CD4-positive, alpha-beta T cell treated with Interleukin-1 beta for 1 hour (primary cell): ENCODE results near the gene MAP6.

ENCODE experiments used
- DNase-seq, 2 donors: peaks; one replicate each; pipeline ENCODE4 v3.0.0-alpha.2; 2020 to 2022

The MAP6 gene

DNA sequence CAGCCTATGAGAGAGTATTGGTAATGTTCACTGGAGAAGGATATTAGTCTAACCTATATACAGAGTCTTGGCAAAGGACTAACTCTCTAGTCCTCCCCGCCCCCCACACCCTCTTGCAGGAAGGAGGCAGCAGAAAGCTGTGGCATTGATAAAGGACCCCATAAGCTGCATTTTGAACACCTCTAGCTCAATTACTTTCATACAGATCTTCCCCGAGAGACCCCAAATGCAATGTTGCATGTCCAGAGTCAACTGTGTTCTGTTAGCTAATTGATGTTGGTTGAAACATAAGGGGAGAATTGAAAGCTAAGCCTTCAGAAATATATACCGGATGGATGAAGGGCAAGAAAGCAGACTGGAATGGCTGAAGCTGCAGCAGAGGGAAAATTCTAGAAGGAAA lies 2.8 kb downstream of the MAP6 start:
- DNase-seq: no peak

DNA sequence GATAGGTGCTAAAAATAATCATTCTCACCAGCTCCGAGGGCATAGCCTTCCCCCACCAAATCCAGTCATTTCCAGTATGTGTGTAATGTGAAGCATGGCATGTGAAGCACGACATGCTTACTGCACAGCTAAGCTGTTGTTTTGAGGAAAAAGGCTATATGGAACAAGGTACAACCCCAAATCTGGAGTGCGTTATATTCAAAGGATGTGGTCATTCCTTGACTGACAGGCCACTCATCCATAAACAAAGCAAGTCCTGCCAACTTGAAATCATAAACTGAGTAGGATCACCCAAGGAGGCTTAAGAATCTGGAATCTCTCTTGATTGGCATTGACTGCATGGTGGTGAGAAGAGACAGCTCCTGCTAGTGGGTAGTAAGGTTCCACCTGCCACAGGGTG lies 3.7 kb downstream of the MAP6 start:
- no peak for DNase-seq

DNA sequence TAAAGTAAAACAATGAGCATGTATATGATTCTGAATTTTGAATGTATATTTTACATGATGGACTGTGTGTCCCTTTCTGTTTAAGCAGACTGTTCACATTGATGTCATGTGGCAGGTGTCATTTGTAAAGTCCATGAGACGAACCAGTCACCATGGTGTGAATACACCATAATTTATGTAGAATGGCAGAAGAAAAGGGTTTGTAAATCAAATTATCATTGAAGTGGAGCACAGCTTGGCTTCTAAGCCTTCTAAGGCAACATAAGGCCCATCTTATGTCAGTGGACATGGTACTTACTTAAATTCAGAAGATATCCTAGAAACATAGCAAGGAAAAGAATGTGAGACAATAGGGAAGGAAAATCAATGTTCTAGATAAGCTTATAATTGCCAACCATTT lies 4.4 kb downstream of the MAP6 start:
- DNase-seq: no peak

DNA sequence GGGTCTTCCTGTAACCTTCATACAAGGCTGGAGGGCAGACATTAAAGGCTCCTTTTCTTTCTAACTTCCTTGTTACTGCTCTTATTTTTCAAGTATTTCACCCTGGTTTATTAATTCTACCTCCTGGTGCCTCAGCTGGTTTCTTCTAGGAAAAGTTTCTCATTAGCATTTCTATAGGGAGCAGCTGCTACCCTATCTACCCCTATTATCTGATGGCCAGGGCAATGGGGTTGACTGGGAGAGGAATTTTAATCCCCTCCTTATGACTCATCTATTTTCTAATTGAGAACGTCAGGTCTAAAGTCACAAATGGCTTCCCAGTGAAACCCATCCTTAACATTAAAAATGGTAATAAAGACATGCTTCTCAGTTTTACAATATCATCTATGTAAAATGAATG lies 5.0 kb downstream of the MAP6 start:
- DNase-seq: no peak

DNA sequence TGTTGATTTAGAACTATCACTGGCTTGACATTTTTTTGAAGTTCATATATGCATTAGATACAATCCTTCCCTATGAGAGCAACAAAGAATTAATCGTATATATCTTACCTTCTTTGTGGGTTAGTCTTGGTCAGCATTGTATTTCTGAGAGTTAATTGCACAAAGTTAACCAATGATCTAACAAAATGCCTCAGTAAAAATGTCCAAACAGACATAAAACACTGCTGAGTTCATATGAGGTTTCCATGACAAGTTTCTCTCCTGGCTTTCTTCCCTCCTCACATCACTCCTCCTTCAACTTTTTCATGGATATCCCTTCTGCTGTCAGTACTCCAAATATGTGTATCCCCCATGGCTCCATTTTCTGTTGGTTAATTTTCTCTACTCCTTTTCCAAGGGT lies 9.0 kb downstream of the MAP6 start:
- DNase-seq: no peak

GRCh38 chr11:75656044-75656727 lies 12.7 kb downstream of the MAP6 start:
- DNase-seq: no peak

DNA sequence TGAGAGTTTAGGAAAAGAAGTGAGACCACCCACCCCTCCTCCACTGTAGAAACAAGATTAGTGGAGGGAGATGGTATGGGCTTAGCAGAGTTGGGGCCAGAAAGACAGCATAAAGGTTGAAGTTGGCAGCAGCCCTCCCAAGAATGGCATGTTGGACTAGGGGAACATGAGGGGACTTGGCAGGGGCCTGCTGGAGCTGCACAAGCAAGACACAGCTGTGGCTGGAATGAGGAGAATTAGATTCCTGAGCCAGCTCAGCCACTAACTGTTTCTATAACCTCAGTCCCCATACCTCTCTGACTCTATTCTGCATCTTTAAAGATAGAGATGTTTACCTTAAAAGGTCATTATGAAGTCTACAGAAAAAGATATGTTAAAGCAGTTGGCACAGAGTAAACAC lies 13.2 kb downstream of the MAP6 start:
- DNase-seq: no peak

DNA sequence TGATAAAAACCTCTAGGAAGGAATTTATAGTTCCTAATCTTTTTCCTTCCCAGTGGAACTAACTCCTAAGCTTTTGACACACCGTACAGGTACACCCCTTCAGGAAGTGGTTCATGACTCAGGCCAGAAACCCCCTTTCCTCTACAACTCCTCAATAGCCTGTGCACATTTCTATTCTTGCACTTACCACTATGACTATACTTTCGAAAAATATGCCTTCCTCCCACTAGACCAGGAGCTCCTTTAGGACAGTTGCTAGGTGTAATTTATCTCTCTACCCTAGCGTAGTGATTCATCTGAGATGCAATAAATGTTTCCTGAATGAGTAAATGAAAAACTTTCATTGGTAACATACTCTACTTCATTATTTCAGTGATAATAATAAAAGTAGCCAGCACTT lies 14.5 kb downstream of the MAP6 start:
- no peak for DNase-seq

DNA sequence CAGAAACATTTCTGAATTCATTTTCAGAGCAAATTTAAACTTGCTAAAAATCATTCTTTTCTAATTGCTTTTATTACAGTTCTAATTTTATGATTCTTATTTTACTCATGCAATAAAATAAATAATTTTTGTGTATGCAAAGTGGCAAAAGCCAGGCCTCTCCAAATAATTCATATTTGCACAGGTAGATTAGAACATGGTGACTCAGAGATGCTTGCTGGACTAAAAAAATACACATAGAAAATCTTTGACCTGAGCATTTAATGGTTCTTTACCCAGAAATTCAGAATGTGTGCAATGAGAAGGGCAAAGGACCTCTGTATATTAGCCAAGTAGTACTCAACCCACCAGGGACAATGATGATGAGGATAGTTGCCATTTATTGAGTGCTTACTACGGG lies 15.3 kb downstream of the MAP6 start:
- no peak for DNase-seq

GRCh38 chr11:75652936-75653335 lies 15.9 kb downstream of the MAP6 start:
- DNase-seq: no peak

DNA sequence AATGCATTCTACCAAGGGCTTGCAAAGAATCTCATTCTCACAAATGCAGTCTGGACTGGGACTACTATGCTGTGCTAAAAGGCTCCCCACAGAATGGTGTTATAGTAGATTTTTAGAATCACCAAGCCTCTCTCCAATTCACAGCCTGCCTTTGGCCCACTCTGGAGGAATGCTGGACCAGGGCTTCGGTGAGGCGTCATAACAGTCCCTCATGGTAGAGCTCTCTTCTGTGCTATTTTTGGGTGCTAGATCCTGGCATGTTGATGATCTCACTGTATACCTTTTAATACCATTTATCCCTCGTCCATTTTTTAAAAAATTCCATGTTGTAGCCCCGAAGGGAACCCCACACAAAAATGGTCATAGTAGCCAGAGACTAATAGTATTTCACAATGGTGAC lies 17.6 kb downstream of the MAP6 start:
- no peak for DNase-seq

DNA sequence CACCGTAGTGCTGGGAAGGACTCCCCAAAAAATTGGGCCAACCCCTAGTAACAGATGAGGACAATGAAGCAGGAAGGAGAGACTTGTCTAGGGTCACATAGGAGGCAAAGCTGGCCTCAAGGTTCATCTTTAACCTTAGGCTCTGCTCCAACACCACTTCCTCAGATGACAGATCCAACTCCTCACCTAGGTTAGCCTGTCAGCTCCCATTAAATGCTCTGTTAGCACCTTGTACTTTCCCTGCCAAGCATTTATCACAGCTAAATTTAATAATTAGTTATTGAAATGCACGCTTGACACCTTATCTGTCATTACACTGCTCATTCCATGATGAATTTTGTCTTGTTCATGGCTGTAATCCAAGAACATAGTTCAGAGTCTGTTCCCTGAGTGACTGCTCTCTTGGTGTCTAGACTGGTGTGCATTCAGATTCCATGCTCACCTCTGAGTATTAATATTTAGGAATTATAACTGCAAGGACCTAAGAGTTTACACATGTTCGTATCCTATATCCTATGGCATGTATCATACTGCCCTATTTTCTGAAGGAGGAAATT lies 18.6 kb downstream of the MAP6 start:
- no peak for DNase-seq

- DNase-seq: no peak
Measured at GRCh38 chr11:75644946-75645345, 23.9 kb downstream of the MAP6 start.

DNA sequence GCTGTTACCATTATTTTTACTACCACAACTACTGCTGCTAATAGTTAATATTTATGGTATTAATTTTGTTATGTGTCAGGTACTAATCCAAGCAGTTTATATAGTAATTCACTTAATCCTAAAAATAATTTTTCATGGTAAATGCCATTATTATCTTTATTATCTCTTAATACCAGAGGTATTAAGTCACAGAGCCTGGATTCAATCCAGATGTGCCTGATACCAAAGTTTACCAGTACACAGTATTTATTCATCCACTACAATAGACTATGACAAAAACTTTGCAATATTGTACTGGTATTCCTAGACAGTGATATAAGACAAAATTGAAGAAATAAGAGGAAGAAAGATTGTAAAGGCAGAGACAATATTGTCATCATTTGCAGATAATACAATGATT lies 24.5 kb downstream of the MAP6 start:
- no peak for DNase-seq

GRCh38 chr11:75642402-75643113 lies 26.3 kb downstream of the MAP6 start:
- DNase-seq: no peak

- peak; percentile 11 to 45 for DNase-seq
Measured at GRCh38 chr11:75639762-75640181, 29.1 kb downstream of the MAP6 start.

- DNase-seq: no peak
Measured at GRCh38 chr11:75637998-75638397, 30.8 kb downstream of the MAP6 start.

DNA sequence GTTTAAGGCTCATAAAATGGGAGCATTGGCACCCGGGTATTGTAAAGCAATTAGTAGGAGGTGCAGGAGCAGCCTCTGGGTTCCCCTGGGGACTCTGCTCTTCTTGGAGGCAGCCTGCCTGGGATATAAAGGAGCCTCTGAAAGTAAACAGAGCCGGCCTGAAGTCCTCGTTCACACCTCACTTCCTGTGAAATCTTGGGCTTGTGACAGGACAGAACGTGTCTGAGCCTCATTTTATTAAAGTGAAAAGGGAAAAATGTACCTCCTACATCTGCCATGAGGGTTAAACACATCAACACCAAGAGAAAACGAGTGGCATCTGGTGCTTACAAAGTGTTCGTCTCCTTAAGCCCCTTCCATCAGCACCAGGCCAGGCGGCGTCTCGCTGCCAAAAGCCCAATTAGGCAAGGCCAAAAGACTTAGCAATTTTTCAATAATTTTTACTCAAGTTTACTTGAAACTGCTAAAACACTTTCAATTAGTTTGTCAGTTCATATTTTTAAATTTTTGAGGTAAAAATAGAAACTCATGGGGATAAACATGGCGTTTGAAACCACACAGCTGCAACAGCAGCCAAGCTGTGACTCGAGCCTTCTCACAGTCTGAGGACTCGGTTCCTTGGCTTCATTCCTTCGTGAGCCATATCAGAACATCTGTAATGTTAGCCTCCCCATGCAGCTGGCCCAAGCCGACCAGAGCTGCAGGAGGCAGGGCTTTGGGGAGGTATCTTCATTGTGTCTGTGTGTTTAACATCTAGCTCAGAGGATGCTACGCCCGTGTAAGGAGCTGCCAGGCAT lies 33.6 kb downstream of the MAP6 start:
- no peak for DNase-seq

DNA sequence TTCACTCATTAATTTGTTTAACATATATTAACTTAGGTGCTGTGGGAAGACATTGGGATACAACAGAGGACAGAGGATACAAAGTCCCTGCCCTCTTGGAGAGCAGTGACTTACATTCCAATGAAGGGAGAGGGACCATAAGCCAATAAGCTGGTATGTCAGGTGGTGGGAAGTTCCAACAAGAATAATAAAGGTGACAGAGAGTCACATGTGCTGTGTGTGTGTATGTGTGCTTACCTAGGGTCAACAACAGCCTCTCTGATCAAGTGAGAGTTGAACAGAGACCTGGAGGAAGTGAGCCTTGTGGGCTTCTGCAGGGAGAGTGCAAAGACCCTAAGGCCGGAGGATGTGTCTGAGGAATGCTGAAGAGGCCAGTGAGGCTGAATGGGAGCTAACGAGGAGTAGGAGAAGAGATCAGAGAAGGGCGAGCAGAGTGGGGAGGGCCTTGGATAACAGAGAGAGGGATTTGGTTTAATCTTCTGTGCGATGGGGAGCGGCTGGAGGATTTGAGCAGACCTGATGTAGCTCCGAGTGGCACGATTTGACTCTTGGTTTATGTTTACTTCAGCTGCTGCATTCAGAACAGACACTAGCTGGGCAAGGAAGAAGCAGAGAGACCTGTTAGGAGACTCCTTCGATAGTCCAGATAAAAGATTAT lies 35.3 kb downstream of the MAP6 start:
- no peak for DNase-seq

GRCh38 chr11:75632962-75633361 lies 35.9 kb downstream of the MAP6 start:
- DNase-seq: no peak

GRCh38 chr11:75632450-75632849 lies 36.4 kb downstream of the MAP6 start:
- no peak for DNase-seq

DNA sequence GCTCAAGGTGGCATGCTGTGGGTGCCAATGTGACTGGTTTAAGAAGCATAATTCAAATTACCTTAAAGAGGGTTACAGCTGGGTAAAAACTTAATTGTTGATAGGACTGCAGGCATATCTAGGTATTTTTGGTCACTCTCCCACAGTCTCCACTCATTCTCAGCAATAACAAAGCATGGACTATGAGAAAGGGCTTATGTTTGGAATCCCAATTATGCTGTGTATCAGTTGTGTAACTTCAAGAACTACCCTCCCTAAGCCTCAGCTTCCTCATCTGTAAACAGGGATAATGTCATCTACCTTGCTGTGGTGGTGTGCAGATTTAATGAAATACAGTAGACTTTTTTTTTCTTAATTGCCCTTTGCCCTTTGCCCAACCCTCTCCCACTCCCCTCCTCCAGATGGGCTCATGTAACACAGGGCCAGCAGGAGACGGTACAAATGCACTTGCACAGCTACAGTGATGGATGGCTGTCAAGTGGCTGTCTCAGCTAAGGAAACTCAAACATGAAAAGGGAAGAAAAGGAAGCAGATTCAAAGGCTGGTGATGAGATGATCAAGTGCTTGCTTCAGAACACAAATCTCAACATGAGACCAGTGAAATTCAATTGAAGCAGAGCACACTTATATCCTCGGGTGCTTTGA lies 37.6 kb downstream of the MAP6 start:
- DNase-seq: no peak
